IMR-90 (cell line): Measurements from ENCODE around the gene FAM237A. TPM values are rescaled to one million over a fixed set of nuclear protein-coding genes. Genes with fewer than 3 reads are reported as not detected.

Experiments used
- ATAC-seq: fragments of 200-7000 bp; cut with Tn5 transposase; 2 replicates; pipeline ENCODE4 v1.9.1; 2020; ENCODE audit warnings: low read depth, mild to moderate bottlenecking, moderate library complexity
- BruUV-seq: library from RNA; stranded (reverse); fragments of 400-500 nt; replicated peaks from 2 replicates; lab custom pipeline; 2021; lab: Mats Ljungman, UMichigan
- CTCF ChIA-PET: fragments of 300-600 bp; formaldehyde crosslinking; extraction: SDS; loops from one replicate; lab custom pipeline; 2021; ENCODE audit warnings: antibody characterized with exemption; lab: Yijun Ruan, JAX
- POLR2A ChIA-PET: fragments of 300-600 bp; sonication (Branson Sonifier 250); formaldehyde crosslinking; loops from one replicate; lab custom pipeline; 2022; ENCODE audit warnings: antibody characterized with exemption; ENCODE audit not compliant: unreplicated experiment; lab: Charles Lee
- DNase-seq: peaks from one replicate; pipeline ENCODE4 v3.0.0; 2013
- H2AFZ ChIP-seq: replicated peaks from 2 replicates; pipeline ENCODE3; 2013; ENCODE audit warnings: low read length, mild to moderate bottlenecking; ENCODE audit not compliant: poor library complexity
- H2AK5ac ChIP-seq: 2 replicates; pipeline ENCODE4 v1.6.1; 2013; ENCODE audit warnings: low read depth, low read length, inconsistent platforms
- H2AK9ac ChIP-seq: replicated peaks from 2 replicates; pipeline ENCODE3; 2013; ENCODE audit warnings: mild to moderate bottlenecking, low read depth, low read length, moderate library complexity; ENCODE audit not compliant: poor library complexity
- H2BK120ac ChIP-seq: 2 replicates; pipeline ENCODE4 v1.6.1; 2013; ENCODE audit warnings: low read depth, low read length, inconsistent platforms
- H2BK15ac ChIP-seq: 3 replicates; pipeline ENCODE4 v1.6.1; 2013; ENCODE audit warnings: low read depth, low read length, inconsistent platforms
- H2BK20ac ChIP-seq: 2 replicates; pipeline ENCODE4 v1.6.1; 2013; ENCODE audit warnings: low read depth, mild to moderate bottlenecking, inconsistent platforms, low read length, moderate library complexity
- H2BK5ac ChIP-seq: 2 replicates; pipeline ENCODE4 v1.6.1; 2013; ENCODE audit warnings: mild to moderate bottlenecking, low read depth, low read length, inconsistent platforms; ENCODE audit not compliant: poor library complexity, severe bottlenecking
- H3K14ac ChIP-seq: replicated peaks from 2 replicates; pipeline ENCODE4 v1.6.1; 2013; ENCODE audit warnings: low read depth, low read length, inconsistent platforms
- H3K18ac ChIP-seq: 2 replicates; pipeline ENCODE4 v1.6.1; 2013; ENCODE audit warnings: low read depth, low read length, control low read depth
- H3K23ac ChIP-seq: 2 replicates; pipeline ENCODE4 v1.6.1; 2013; ENCODE audit warnings: low read depth, low read length, inconsistent platforms
- H3K27ac ChIP-seq: 2 replicates; pipeline ENCODE4 v1.5.1; 2013; ENCODE audit warnings: mild to moderate bottlenecking, control low read depth, low read length; ENCODE audit not compliant: insufficient read depth
- H3K27me3 ChIP-seq: 2 replicates; pipeline ENCODE4 v1.6.1; 2013; ENCODE audit warnings: low read length; ENCODE audit not compliant: control insufficient read depth, insufficient read depth
- H3K36me3 ChIP-seq: 2 replicates; pipeline ENCODE4 v1.6.1; 2013; ENCODE audit warnings: low read length, mixed read lengths; ENCODE audit not compliant: control insufficient read depth, insufficient read depth
- H3K4ac ChIP-seq: 2 replicates; pipeline ENCODE4 v1.6.1; 2013; ENCODE audit warnings: low read depth, low read length, inconsistent platforms
- H3K4me1 ChIP-seq: 2 replicates; pipeline ENCODE4 v1.6.1; 2013; ENCODE audit warnings: low read length, mixed read lengths; ENCODE audit not compliant: control insufficient read depth, insufficient read depth
- H3K4me2 ChIP-seq: 2 replicates; pipeline ENCODE4 v1.6.1; 2013; ENCODE audit warnings: low read depth, mild to moderate bottlenecking, control low read depth, low read length, moderate library complexity
- H3K4me3 ChIP-seq: 2 replicates; pipeline ENCODE4 v1.5.1; 2013; ENCODE audit warnings: low read depth, mild to moderate bottlenecking, control low read depth, low read length, moderate library complexity; ENCODE audit not compliant: insufficient read depth
- H3K56ac ChIP-seq: 2 replicates; pipeline ENCODE4 v1.6.1; 2013; ENCODE audit warnings: low read length, inconsistent platforms; ENCODE audit not compliant: insufficient read depth; ENCODE audit errors: extremely low read depth
- H3K79me1 ChIP-seq, 2 experiments: 2 replicates each; pipeline ENCODE4 v1.6.1; 2013; ENCODE audit warnings: low read length in 2 of 2, inconsistent platforms in 1 of 2, low read depth in 1 of 2
- H3K9ac ChIP-seq: 2 replicates; pipeline ENCODE4 v1.6.1; 2013; ENCODE audit warnings: low read depth, low read length, control low read depth
- H3K9me1 ChIP-seq: 2 replicates; pipeline ENCODE4 v1.6.1; 2013; ENCODE audit warnings: low read length, inconsistent platforms; ENCODE audit not compliant: insufficient read depth
- H3K9me3 ChIP-seq: 2 replicates; pipeline ENCODE4 v1.6.1; 2013; ENCODE audit warnings: low read length; ENCODE audit not compliant: control insufficient read depth, insufficient read depth
- H4K20me1 ChIP-seq: 2 replicates; pipeline ENCODE4 v1.6.1; 2013; ENCODE audit warnings: low read length, inconsistent platforms; ENCODE audit not compliant: insufficient read depth
- H4K5ac ChIP-seq: 2 replicates; pipeline ENCODE4 v1.6.1; 2013; ENCODE audit warnings: mild to moderate bottlenecking, low read depth, low read length, control low read depth
- H4K8ac ChIP-seq, 2 experiments: 2 replicates each; pipeline ENCODE4 v1.6.1; 2013; ENCODE audit warnings: low read depth in 2 of 2, low read length in 2 of 2, control low read depth in 1 of 2, inconsistent platforms in 1 of 2
- H4K91ac ChIP-seq: 2 replicates; pipeline ENCODE4 v1.6.1; 2013; ENCODE audit warnings: low read depth, low read length, inconsistent platforms; ENCODE audit not compliant: insufficient read depth
- CHD1 ChIP-seq: IDR thresholded peaks from 2 replicates; pipeline ENCODE4 v1.6.1; 2012; ENCODE audit warnings: low read depth, low read length, improper control_type of control experiment
- MAFK ChIP-seq: IDR thresholded peaks from 2 replicates; pipeline ENCODE4 v1.6.1; 2012; ENCODE audit warnings: low read depth, low read length, improper control_type of control experiment
- WGBS, 2 experiments: methylation state at CpG; one replicate each; pipeline versions ENCODE4 v1.1.5 to v1.1.7; 2013; ENCODE audit warnings: missing lambda C conversion rate in 2 of 2; ENCODE audit not compliant: insufficient read length in 1 of 2; ENCODE audit errors: extremely low coverage in 2 of 2; 5-methylcytosine and 5-hydroxymethylcytosine counted together
- dilution Hi-C: fragments of 300-500 bp; cut with HindIII; formaldehyde crosslinking; loops from one replicate; pipeline ENCODE4 v1.14.3; 2018; ENCODE audit warnings: low sequenced_read_pairs; ENCODE audit not compliant: unreplicated experiment
- in situ Hi-C: fragments of 300-500 bp; cut with MboI; formaldehyde crosslinking; loops from 3 replicates; pipeline ENCODE4 v1.14.3; 2019; ENCODE audit warnings: low sequenced_read_pairs, inconsistent platforms, mixed read lengths
- intact Hi-C: fragments of 100-400 bp; cut with micrococcal nuclease; formaldehyde crosslinking; loops from 2 replicates; pipeline ENCODE4 v1.10.0; 2022
- polyA plus RNA-seq, 3 experiments: library from polyadenylated mRNA; depleted of rRNA; stranded (reverse); fragments of >200 nt; gene quantifications; 2 replicates each; pipeline ENCODE4 v1.2.3, GENCODE V29; 2012; ENCODE audit warnings: low replicate concordance in 1 of 3
- total RNA-seq: library from RNA; depleted of rRNA; stranded (reverse); fragments of >200 nt; gene quantifications from 2 replicates; pipeline ENCODE4 v1.2.3, GENCODE V29; 2012

The FAM237A gene
- total and polyA plus RNA-seq, 2 of the 4 experiments (the other 2 are of a cell fraction) = not detected

GRCh38 chr2:206688453-206688852 is 46.2 kb downstream of the FAM237A start:
- Histone ChIP-seq H3K27me3 (peaks cover 2% of the 10 kb centered on the region), H3K4me2 (no peak overlapping the region), H2BK120ac (no peak overlapping the region), H2AK5ac (no peak overlapping the region), H4K5ac (no peak overlapping the region), H2BK5ac (no peak overlapping the region), H3K56ac (no peak overlapping the region), H3K23ac (no peak overlapping the region), H3K4me1 (no peaks in the 10 kb centered on the region), H4K8ac (no peak overlapping the region), H3K18ac (no peak overlapping the region), H3K4ac (no peak overlapping the region), H4K20me1 (no peaks in the 10 kb centered on the region), H3K27ac (no peak overlapping the region), H3K9ac (no peak overlapping the region), H3K36me3 (no peaks in the 10 kb centered on the region), H3K9me3 (no peaks in the 10 kb centered on the region), H2AK9ac (no peak overlapping the region), H2BK15ac (no peak overlapping the region), H2BK20ac (no peak overlapping the region), H4K91ac (no peak overlapping the region), H3K14ac (no peak overlapping the region), H3K9me1 (no peaks in the 10 kb centered on the region), H3K79me1 (no peaks in the 10 kb centered on the region), H2AFZ (no peak overlapping the region), H3K4me3 (no peak overlapping the region)
- no peak for TF ChIP-seq CHD1
- peak; percentile 35; the same call in 1 of the 2 replicates for TF ChIP-seq MAFK
- intact Hi-C loops (loop anchor here (10.0 kb wide), 1 partner anchor 256 kb away; no protein-coding TSS in a partner anchor), dilution Hi-C loops (no loop called here), in situ Hi-C loops (no loop called here)
- BruUV-seq = no TSS peak
- ChIA-PET CTCF (interaction anchor here (0.7 kb wide), 1 partner anchor 42 kb away, joined by 3 read pairs; no protein-coding TSS in a partner anchor), POLR2A (no interaction called here)
- 33% methylated on average over 1 of the region's 2 CpGs; no CpG with 5 or more reads in 1 of the 2 experiments for WGBS, 2 experiments
- no peak for ATAC-seq
- no peak for DNase-seq
